Aorta (tissue), 5 donors: ENCODE data around the gene C2orf72. TPM values are rescaled to one million over a fixed set of nuclear protein-coding genes. Genes with fewer than 3 reads are reported as not detected.

Experiments used
- ATAC-seq: fragments of 200-7000 bp; cut with Tn5 transposase; one replicate; pipeline ENCODE4 v1.9.1; 2022; ENCODE audit warnings: moderate library complexity; ENCODE audit not compliant: low FRiP score
- DNase-seq, 2 donors: peaks; one replicate each; pipeline ENCODE4 v3.0.0-alpha.2; 2020
- H3K27ac ChIP-seq, 2 donors: one replicate each; pipeline ENCODE4 v1.5.1; 2013; ENCODE audit warnings: low read length in 2 of 2, mild to moderate bottlenecking in 2 of 2, moderate library complexity in 2 of 2, control low read depth in 1 of 2, inconsistent platforms in 1 of 2, low read depth in 1 of 2
- H3K27me3 ChIP-seq, 2 donors: one replicate each; pipeline ENCODE4 v1.6.1; 2013; ENCODE audit warnings: control low read depth in 1 of 2, low read length in 1 of 2, mild to moderate bottlenecking in 1 of 2, moderate library complexity in 1 of 2; ENCODE audit not compliant: insufficient read depth in 2 of 2, control insufficient read depth in 1 of 2
- H3K36me3 ChIP-seq, 2 donors: one replicate each; pipeline ENCODE4 v1.6.1; 2013; ENCODE audit warnings: control low read depth in 1 of 2, low read length in 1 of 2, mild to moderate bottlenecking in 1 of 2; ENCODE audit not compliant: insufficient read depth in 2 of 2, control insufficient read depth in 1 of 2
- H3K4me1 ChIP-seq, 2 donors: one replicate each; pipeline ENCODE4 v1.6.1; 2013; ENCODE audit warnings: low read length in 2 of 2, control low read depth in 1 of 2, mild to moderate bottlenecking in 1 of 2, moderate library complexity in 1 of 2; ENCODE audit not compliant: insufficient read depth in 2 of 2, control insufficient read depth in 1 of 2
- H3K4me3 ChIP-seq, 2 donors: one replicate each; pipeline ENCODE4 v1.5.1; 2013; ENCODE audit warnings: low read length in 2 of 2, control low read depth in 1 of 2, mild to moderate bottlenecking in 1 of 2
- H3K9me3 ChIP-seq: one replicate; pipeline ENCODE4 v1.6.1; 2013; ENCODE audit warnings: mild to moderate bottlenecking, low read length; ENCODE audit not compliant: control insufficient read depth
- WGBS, 2 donors: extraction: QIAGEN DNeasy Blood & Tissue Kit; methylation state at CpG; one replicate each; pipeline ENCODE4 v1.1.7; 2013; 5-methylcytosine and 5-hydroxymethylcytosine counted together
- intact Hi-C, 2 donors: fragments of 100-400 bp; cut with DNase I; formaldehyde crosslinking; loops; one replicate each; pipeline versions ENCODE4 v1.14.2 to v1.15.0; 2022
- polyA plus RNA-seq, 2 donors: library from polyadenylated mRNA; stranded (reverse); fragments of 200-250 nt; gene quantifications; one replicate each; pipeline ENCODE4 v1.2.3, GENCODE V29; 2013
- total RNA-seq, 2 donors: library from RNA; stranded (reverse); fragmentation: NEBNext Ultra II Directional; extraction: Animal tissue kit (Norgen Biotek cat#: 25700); gene quantifications; one replicate each; pipeline ENCODE4 v1.2.1, GENCODE V29; 2021
- donor health status: healthy with polysubstance abuse.
- donor health status: Bipolar disorder and iron deficiency.
- donor health status: DM: no; HTN: no; CAD: no.
- donor health status: DM: no; HTN: no; CAD: no.
- donor health status: DM: yes; HTN: yes; CAD: no.

C2orf72 gene
- total and polyA plus RNA-seq, 4 donors: 0.13 to 2.4 (median 0.15) TPM; not detected in 1

- no peak for DNase-seq
- Histone ChIP-seq H3K27ac (no peak overlapping the region), H3K27me3 (no peaks in the 10 kb centered on the region), H3K4me3 (no peak overlapping the region), H3K9me3 (no peaks in the 10 kb centered on the region), H3K4me1 (peaks cover 0 to 12% of the 10 kb centered on the region in 2 donors), H3K36me3 (no peaks in the 10 kb centered on the region)
- intact Hi-C loops: loop anchor here (10.0 kb wide), 1 partner anchor 229 kb away; no protein-coding TSS in a partner anchor
- no peak for ATAC-seq
- WGBS, 2 donors: 81 to 89% methylated on average over 6 of the region's 6 CpGs
These were observed 16.5 kb downstream of the C2orf72 start for GRCh38 chr2:231053846-231054245.

GRCh38 chr2:231056453-231057416 lies 19.4 kb downstream of the C2orf72 start, which contains the start of gene PSMD1:
Gene PSMD1 (plus strand): TSS chr2:231056867. CDS start chr2:231057026, 159 bp downstream.
- Histone ChIP-seq H3K36me3 (no peaks in the 10 kb centered on the region), H3K4me1 (peaks cover 0 to 18% of the 10 kb centered on the region in 2 donors), H3K4me3 (peak within 1 kb of the TSS; percentile 74 to 97), H3K9me3 (no peaks in the 10 kb centered on the region), H3K27ac (peak within 1 kb of the TSS in 1 of 2 donors; percentile 86), H3K27me3 (no peaks in the 10 kb centered on the region)
- 0% methylated on average over 69 to 73 of the region's 73 CpGs for WGBS, 2 donors
- intact Hi-C loops: loop anchor here (10.0 kb wide), 1 partner anchor 232 kb away; no protein-coding TSS in a partner anchor
- ATAC-seq (peak; percentile 97), DNase-seq (peak; percentile 95 to 97)

GRCh38 chr2:231057590-231057989 lies 20.3 kb downstream of the C2orf72 start:
- Histone ChIP-seq H3K27ac (no peak overlapping the region), H3K4me1 (peaks cover 0 to 18% of the 10 kb centered on the region in 2 donors), H3K4me3 (peak overlapping the region; percentile 74 to 97), H3K27me3 (no peaks in the 10 kb centered on the region), H3K36me3 (no peaks in the 10 kb centered on the region), H3K9me3 (no peaks in the 10 kb centered on the region)
- DNase-seq (no peak), ATAC-seq (no peak)
- WGBS, 2 donors: 5 to 7% methylated on average over 10 of the region's 10 CpGs
- intact Hi-C loops: loop anchor here (10.0 kb wide), 1 partner anchor 233 kb away; no protein-coding TSS in a partner anchor

- Histone ChIP-seq H3K27ac (no peak overlapping the region), H3K4me1 (peaks cover 0 to 18% of the 10 kb centered on the region in 2 donors), H3K27me3 (no peaks in the 10 kb centered on the region), H3K9me3 (no peaks in the 10 kb centered on the region), H3K36me3 (peaks cover 0 to 4% of the 10 kb centered on the region in 2 donors), H3K4me3 (peak overlapping the region in 1 of 2 donors; percentile 5)
- DNase-seq (no peak), ATAC-seq (no peak)
- 55 to 65% methylated on average over 4 of the region's 4 CpGs for WGBS, 2 donors
- intact Hi-C loops: loop anchor here (10.0 kb wide), 1 partner anchor 234 kb away; no protein-coding TSS in a partner anchor
These were observed 21.6 kb downstream of the C2orf72 start for GRCh38 chr2:231058761-231059550.

- H3K36me3 ChIP-seq: peaks cover 0 to 4% of the 10 kb centered on the region in 2 donors
- no peak overlapping the region for H3K4me3 ChIP-seq
- no peaks in the 10 kb centered on the region for H3K9me3 ChIP-seq
- no peaks in the 10 kb centered on the region for H3K27me3 ChIP-seq
- ATAC-seq (no peak), DNase-seq (no peak)
- WGBS, 2 donors: 76 to 79% methylated on average over 2 of the region's 2 CpGs
- intact Hi-C loops: loop anchor here (10.0 kb wide), 1 partner anchor 235 kb away; no protein-coding TSS in a partner anchor
- no peak overlapping the region for H3K27ac ChIP-seq
- peaks cover 0 to 18% of the 10 kb centered on the region in 2 donors for H3K4me1 ChIP-seq
These were observed 22.4 kb downstream of the C2orf72 start for GRCh38 chr2:231059756-231060155.

GRCh38 chr2:231062776-231063175 lies 25.5 kb downstream of the C2orf72 start:
- no peaks in the 10 kb centered on the region for H3K9me3 ChIP-seq
- WGBS, 2 donors: 88 to 89% methylated on average over 3 of the region's 3 CpGs
- intact Hi-C loops: no loop called here
- H3K36me3 ChIP-seq: peaks cover 0 to 4% of the 10 kb centered on the region in 2 donors
- DNase-seq (no peak), ATAC-seq (no peak)
- H3K4me1 ChIP-seq: peaks cover 0 to 15% of the 10 kb centered on the region in 2 donors
- H3K27me3 ChIP-seq: no peaks in the 10 kb centered on the region
- no peak overlapping the region for H3K27ac ChIP-seq
- H3K4me3 ChIP-seq: no peak overlapping the region

GRCh38 chr2:231063347-231063746 lies 26.0 kb downstream of the C2orf72 start:
- Histone ChIP-seq H3K9me3 (no peaks in the 10 kb centered on the region), H3K27ac (no peak overlapping the region), H3K4me1 (peaks cover 0 to 10% of the 10 kb centered on the region in 2 donors), H3K27me3 (no peaks in the 10 kb centered on the region), H3K4me3 (no peak overlapping the region), H3K36me3 (peaks cover 0 to 4% of the 10 kb centered on the region in 2 donors)
- ATAC-seq (no peak), DNase-seq (no peak)
- intact Hi-C loops: no loop called here
- WGBS, 2 donors: 96 to 100% methylated on average over 1 of the region's 1 CpG

- no peak for DNase-seq
- H3K9me3 ChIP-seq: no peaks in the 10 kb centered on the region
- intact Hi-C loops: no loop called here
- WGBS, 2 donors: 91 to 92% methylated on average over 1 of the region's 1 CpG
- H3K27ac ChIP-seq: no peak overlapping the region
- H3K36me3 ChIP-seq: peaks cover 2 to 4% of the 10 kb centered on the region in 2 donors
- H3K4me3 ChIP-seq: no peak overlapping the region
- no peaks in the 10 kb centered on the region for H3K27me3 ChIP-seq
- no peaks in the 10 kb centered on the region for H3K4me1 ChIP-seq
- no peak for ATAC-seq
These were observed 28.6 kb downstream of the C2orf72 start for GRCh38 chr2:231065966-231066365.
